HEK293T (cell line): Measurements from ENCODE around the gene ANKDD1A.

Experiments used
- ARNT ChIP-seq: fragments of 450-650 bp; IDR thresholded peaks from 2 replicates; pipeline ENCODE4 v1.6.1; 2017; ENCODE audit warnings: mild to moderate bottlenecking
- CTBP1 ChIP-seq: fragments of 450-650 bp; IDR thresholded peaks from 2 replicates; pipeline ENCODE4 v1.6.1; 2016; ENCODE audit warnings: borderline replicate concordance
- ELF4 ChIP-seq: fragments of 450-650 bp; IDR thresholded peaks from 2 replicates; pipeline ENCODE4 v1.6.1; 2017; ENCODE audit warnings: antibody characterized with exemption
- FOXA1 ChIP-seq: fragments of 450-650 bp; IDR thresholded peaks from 2 replicates; pipeline ENCODE4 v1.6.1; 2016; ENCODE audit warnings: mild to moderate bottlenecking
- FOXM1 ChIP-seq: fragments of 450-650 bp; IDR thresholded peaks from 2 replicates; pipeline ENCODE4 v1.6.1; 2017; ENCODE audit warnings: mild to moderate bottlenecking, borderline replicate concordance
- SP1 ChIP-seq: fragments of 450-650 bp; IDR thresholded peaks from 2 replicates; pipeline ENCODE4 v1.6.1; 2017

- TF ChIP-seq FOXA1 (no peak), CTBP1 (no peak), FOXM1 (no peak), ELF4 (no peak), SP1 (no peak), ARNT (no peak)
These were observed 8.8 kb upstream of the ANKDD1A start for GRCh38 chr15:64902863-64903262.
